Left lobe of liver (tissue), 2 donors: ENCODE data around the gene PRR12. TPM values are rescaled to one million over a fixed set of nuclear protein-coding genes. Genes with fewer than 3 reads are reported as not detected.
"Not testable (repeated sequence)": the region's sequence is repeated elsewhere in the genome, so short reads cannot be mapped to it uniquely, and the experiment has no call there.

Source experiments
- ATAC-seq: fragments of 200-7000 bp; cut with Tn5 transposase; one replicate; pipeline ENCODE4 v1.9.1; 2020; ENCODE audit warnings: mild to moderate bottlenecking, moderate library complexity
- DNase-seq: peaks from one replicate; pipeline ENCODE4 v3.0.0-alpha.2; 2020; ENCODE audit warnings: low spot score
- total RNA-seq: library from RNA; stranded (reverse); gene quantifications from one replicate; pipeline ENCODE4 v1.2.1, GENCODE V29; 2021
- donor health status: DM: no; HTN: no; CAD: no; lungs with moderate emphysema.
- donor health status: DM: no; HTN: yes; CAD: no.

PRR12 gene
- total RNA-seq, 1 donor from 2014 or later: 10.5 TPM

DNA sequence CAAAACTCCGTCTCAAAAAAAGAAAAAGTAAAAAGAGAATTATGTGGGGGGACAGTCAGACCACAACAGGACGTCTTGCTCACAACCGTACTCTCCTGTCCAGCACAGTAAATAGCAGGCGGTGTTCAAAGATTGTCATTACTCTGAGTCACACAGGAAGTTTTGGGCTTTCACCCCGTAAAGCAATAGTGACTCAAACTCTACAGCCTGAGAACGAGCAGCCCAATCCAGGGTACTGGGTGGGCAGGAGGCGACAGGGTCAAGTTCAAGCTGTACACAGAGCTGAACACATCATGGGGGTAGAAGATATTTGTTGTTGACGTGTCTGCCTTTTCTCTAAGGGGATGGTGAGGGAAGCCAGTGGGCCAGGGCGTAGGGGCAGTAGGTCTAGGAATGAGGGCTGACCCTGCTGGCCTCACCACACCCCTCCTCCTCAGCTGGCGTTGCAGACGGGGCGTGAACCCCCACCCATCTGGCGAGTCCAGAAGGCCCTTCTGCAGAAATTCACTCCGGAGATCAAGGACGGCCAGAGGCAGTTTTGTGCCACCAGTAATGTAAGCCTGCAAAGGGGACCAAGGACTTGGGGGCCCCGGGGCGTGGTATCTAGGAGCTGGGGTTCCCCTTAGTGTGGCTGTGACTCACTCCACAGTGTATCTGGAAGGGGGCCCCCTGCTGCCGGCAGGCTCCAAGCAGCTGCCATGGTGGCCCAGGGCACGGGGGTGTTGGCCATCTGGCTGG lies 23.3 kb downstream of the PRR12 start:
- ATAC-seq (no peak), DNase-seq (no peak)

DNA sequence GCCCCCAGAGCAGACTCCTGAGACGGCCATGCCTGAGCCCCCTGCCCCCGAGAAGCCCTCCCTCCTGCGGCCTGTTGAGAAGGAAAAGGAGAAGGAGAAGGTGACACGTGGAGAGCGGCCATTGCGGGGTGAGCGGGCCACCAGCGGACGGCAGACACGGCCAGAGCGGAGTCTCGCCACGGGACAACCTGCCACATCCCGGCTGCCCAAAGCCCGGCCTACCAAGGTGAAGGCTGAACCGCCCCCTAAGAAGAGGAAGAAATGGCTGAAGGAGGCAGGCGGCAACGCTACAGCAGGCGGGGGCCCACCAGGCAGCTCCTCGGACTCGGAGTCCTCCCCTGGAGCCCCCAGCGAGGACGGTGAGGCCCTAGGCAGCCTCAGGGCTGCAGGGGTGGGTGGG lies 24.9 kb downstream of the PRR12 start:
- no peak for ATAC-seq
- no peak for DNase-seq

DNA sequence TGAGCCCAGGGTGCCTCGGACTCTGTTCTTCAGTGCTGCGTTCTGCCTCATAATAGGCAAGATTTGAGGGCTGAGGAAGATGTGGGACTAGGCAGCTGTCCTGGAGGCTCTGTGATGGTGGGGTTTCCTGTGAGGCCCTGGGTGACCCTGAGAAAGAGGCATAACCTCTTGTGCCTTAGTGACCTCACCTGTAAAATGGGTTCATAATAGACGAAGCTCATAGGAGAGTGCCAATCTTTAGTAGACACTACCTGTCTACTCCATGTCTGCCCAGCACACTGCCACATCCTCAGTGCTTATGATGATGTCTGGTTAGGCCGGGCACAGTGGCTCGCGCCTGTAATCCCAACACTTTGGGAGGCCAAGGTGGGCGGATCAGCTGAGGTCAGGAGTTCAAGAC lies 25.6 kb downstream of the PRR12 start:
- DNase-seq (no peak), ATAC-seq (no peak)

DNA sequence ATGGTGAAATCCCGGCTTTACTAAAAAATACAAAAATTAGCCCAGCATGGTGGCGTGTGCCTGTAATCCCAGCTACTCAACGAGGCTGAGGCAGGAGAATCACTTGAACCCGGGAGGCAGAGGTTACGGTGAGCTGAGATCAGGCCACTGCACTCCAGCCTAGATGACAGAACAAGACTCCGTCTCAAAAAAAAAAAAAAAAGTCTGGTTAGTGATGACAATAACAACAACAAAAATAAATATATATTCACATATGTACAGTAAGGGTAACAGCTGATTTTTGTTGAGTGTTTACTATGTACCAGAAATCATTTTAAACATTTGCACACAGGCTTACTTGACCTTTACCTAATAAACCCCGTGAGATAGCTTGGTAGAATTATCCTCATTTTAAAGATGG lies 26.0 kb downstream of the PRR12 start:
- no peak for DNase-seq
- ATAC-seq: no peak

DNA sequence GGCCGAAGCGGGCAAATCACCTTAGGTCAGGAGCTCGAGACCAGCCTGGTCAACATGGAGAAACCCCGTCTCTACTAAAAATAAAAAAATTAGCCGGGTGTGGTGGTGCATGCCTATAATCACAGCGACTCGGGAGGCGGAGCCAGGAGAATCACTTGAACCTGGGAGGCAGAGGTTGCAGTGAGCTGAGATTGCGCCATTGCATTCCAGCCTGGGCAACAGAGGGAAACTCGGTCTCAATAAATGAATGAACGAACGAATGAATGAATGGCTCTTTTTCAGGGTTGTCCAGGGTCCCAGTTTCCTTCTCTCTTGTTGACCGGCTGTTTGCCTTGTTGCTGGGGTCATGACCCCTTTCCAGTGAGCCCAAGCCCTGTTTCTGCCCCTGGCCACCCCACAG lies 26.9 kb downstream of the PRR12 start:
- not testable (repeated sequence) for DNase-seq, ATAC-seq

DNA sequence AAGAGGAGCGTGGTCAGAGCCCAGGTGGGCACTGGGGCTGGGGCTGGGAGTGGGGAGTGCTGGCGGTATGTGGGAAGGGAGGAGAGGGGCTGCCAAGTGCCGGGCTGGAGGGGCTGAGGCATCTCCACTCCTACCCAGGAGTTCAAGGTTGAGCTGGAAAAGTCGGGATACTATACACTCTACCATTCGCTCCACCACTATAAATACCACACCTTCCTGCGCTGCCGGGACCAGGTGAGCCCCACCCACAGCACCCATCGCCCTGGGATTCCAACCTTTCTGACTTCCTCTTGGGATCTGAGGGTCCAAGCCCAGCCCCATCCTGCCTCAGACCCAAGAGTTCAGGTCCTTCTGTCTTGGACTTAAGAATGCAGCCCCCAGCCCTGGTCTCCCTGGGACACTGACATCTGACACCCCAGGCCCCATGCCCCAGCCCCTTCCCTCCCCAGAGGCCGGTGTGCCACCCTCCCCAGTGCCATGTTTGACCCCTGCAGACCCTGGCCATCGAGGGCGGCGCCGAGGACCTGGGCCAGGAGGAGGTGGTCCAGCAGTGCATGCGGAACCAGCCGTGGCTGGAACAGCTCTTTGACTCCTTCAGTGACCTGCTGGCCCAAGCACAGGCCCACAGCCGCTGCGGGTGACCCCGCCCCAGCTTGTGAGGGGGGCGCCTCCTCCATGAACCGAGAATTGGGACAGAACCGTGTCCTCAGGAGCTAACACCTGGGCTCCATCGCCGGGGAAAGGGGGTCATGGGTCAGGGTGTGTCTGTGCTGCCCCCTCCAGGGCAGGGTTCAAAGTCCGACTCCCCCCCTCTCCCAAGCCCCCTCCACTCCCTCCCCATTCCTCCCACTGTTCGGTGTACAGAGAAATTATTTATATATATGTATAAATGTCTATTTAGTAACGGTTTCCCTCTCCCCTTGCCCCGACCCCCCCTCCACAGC lies 34.3 kb downstream of the PRR12 start:
- peak; percentile 30 for ATAC-seq
- DNase-seq: no peak

DNA sequence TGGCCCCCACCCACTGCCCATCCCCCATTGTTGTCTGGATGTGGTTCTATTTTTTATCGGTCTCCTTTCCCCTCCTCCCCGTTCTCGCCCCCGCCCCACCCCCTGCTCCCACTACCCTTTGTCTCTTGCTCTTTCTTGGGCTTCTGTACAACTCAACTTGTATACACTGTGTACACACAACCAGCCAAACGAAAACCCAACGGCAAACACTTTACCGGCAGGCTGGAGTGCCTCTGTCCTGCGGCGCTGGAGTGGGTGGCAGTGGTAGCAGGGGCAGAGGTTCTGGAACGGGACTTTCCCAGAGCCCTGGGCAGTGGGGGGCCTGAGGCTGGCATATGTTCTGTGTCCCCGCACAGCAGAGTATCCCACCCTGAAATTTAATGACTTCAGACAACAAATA lies 35.2 kb downstream of the PRR12 start:
- DNase-seq (no peak), ATAC-seq (no peak)

DNA sequence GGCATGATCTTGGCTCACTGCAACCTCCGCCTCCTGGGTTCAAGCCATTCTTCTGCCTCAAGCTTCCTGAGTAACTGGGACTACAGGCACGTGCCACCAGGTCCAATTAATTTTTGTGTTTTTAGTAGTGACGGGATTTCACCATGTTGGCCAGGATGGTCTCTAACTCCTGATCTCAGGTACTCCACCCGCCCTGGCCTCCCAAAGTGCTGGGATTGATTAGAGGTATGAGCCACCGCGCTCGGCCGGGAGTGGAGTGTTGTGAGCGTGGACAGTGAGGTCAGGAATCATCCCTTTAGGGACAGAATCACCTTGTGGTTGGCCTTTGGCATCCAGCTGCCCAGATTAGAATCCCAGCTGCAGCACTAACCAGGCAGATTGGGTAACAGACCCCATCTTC lies 38.7 kb downstream of the PRR12 start:
- ATAC-seq (no peak), DNase-seq (no peak)

DNA sequence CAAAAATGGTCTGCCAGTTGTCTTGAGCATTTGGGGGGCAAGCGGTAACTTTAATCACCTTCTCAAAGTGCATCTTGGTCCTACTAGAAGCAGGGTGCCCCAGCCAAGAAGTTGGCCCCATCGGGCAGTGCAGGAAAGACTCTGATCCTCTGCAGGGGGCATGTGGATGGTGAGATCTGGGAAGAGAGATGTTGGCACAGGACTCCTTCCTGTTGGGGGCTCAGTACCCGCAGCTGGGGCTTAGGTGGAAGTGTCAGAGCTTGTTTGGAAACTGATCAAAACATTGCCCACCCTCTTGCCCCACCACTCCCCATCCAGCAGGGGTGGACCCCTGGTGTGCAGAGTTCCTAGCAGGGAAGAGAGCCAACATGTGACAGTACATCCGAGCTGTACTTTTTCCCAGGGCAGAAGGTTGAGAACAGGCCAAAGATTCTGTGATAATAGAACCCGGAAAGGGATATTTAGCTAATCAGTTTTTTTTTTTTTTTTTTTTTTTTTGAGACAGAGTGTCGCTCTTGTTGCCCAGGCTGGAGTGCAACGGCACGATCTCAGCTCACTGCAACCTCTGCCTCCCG lies 40.1 kb downstream of the PRR12 start:
- DNase-seq (no peak), ATAC-seq (peak; percentile 46)

DNA sequence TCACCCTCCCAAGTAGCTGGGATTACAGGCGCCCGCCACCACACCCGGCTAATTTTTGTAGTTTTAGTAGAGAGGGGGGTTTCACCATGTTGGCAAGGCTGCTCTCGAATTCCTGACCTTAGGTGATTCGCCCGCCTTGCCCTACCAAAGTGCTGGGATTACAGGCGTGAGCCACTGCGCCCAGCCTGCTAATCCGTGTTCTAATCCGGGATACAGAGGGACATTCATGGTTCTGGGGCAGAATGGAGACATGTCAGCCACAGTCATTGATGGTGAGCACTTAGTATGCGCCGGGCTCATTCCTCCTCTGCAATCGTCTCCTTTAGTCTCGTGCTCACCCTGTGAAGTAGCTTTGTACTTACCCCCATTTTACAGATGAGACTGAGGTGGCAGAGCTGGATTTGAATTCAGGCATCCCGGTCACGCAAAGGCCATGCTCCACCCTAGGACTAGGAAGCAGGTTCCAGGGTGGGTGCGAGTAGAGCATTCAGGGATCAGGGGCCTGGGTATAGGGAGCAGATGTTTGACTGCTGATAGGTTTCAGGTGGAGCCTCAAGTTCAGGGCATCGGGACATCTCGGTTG lies 40.7 kb downstream of the PRR12 start:
- no peak for DNase-seq
- no peak for ATAC-seq

DNA sequence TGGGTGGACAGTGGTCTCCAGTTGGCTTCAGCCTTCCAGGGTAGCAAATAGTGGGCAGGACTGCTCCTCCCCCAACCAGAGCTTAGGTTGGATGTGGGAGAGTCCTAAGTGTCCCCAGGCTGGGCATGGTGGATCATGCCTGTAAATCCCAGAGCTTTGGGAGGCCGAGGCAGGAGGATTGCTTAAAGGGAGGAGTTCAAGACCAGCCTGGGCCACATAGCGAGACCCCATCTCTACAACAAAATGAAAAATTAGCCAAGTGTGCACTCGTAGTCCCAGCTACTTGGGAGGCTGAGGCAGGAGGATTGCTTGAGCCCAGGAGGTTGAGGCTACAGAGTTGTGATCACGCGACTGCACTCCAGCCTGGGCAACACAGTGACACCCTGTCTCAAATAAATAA lies 41.6 kb downstream of the PRR12 start:
- DNase-seq: no peak
- ATAC-seq: no peak

DNA sequence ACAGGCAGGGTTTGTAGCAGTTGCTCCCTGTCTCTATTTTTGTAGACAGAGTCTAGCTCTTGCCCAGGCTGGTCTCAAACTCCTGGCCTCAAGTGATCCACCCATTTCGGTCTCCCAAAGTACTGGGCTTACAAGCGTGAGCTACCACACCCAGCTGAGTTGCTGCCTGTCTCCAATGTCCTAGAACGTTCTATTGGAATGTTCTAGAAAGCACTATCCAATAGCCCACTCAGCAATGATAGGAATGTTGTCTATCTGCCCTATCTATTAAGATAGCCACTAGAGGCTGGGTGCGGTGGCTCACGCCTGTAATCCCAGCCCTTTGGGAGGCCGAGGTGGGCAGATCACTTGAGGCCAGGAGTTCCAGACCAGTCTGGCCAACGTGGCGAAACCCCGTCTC lies 42.3 kb downstream of the PRR12 start:
- not testable (repeated sequence) for ATAC-seq, DNase-seq

DNA sequence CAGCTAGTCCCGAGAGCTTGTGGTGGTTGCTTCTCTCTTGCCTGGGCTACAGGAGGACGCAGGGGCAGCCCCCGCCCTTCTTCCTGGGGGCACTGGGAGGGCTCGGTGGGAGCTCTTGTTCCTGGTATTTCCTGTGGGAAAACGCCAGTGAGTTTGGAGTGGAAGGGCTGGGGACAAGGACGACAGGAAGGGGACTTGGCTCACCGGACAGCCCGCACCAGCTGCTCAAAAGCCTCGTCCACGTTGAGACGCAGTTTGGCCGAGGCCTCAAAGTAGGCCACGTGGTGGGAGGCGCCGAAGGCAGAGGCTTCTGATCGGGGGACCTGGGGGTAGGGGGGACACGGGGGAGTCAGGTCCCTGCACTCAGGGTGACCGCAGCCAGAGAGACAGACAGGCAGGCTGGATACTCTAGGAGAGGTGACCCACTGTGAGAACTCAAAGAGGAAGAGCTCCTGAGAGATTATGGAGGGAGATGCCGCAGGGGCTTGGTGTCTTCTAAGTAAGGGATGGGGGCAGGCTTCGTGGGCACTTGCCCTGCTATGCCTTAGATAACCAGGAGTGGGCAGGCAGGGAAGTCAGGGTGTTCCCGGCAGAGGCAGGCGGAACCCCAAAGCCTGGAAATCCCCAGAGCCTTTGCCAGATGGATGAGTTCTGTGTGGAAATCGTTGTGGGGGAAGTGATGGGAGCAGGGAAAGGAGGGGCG lies 44.7 kb downstream of the PRR12 start:
- no peak for DNase-seq
- ATAC-seq: no peak

DNA sequence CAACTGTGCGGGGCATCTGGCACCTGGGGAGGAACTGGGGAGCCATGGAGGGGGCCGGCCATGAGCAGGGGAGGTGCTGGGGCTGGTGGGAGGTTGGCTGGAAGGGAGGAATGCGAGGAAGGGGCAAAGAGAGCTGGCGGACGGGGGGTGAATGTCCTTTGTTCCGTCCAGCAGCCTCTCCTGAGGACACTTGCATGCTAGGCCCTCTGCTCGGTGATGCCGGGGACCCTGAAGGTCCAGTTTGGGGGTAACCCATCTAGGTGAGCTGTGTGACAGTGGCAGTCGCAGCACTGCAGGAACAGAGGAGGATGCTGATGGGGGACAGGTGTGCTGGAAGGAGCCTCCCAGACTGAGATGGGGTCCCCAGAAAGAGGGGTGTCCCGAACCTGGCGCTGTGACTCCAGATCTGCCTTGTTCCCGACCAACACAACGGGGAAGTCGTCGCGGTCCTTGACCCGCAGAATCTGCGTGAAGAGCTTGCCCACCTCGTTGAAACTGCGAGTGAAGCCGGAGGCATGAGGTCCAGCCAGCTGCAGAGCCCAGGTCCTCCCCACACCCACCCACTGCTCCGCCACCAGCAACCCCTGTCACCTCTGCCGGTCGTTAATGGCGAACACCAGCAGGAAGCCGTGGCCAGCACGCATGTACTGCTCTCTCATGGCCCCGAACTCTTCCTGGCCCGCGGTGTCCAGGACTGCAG lies 45.4 kb downstream of the PRR12 start:
- DNase-seq (no peak), ATAC-seq (no peak)

DNA sequence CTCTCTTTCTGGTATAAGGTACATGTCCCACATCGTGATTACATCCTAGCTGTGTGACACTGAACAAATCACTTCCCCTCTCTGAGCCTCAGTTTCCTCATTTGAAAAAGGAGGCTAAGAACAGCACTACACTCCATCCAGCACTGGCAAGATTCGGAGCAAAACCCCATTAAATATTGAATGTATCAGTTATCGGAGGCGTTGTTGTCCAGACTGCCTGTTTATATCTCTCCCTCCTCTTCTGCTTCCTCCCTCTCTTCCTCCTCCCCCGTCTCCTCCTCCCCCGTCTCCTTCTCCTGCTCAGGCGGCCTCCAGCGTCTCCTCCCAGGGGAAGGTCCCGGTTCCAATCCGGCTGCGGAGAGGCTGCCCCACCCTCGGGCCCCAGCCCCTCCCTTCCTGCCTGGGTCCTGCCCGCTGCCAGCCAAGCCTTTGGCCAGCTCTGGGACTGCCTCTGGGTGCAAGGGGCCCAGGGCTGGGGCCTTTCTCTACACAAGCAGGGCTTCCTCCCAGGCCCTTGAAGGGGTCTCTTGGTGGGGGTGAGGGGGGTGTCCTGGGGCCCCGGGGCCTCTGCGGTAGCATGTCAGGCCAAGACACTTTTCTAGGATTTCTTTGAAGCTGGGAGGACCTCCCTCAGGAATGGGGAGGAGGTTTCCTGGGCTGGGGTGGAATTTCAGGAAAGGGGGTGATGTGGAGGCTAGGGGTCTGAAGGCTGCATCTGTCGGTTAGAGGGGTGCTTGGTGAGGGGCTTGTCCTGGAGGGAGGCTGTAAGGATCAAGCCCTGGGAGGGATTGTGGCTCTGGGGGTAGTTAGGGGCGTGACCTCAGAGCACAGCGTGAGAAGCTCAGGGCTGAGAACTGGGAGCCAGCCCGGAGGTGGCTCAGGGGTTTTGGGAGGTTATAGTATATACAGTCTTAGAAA lies 47.1 kb downstream of the PRR12 start:
- ATAC-seq: no peak
- peak; percentile 65 for DNase-seq

DNA sequence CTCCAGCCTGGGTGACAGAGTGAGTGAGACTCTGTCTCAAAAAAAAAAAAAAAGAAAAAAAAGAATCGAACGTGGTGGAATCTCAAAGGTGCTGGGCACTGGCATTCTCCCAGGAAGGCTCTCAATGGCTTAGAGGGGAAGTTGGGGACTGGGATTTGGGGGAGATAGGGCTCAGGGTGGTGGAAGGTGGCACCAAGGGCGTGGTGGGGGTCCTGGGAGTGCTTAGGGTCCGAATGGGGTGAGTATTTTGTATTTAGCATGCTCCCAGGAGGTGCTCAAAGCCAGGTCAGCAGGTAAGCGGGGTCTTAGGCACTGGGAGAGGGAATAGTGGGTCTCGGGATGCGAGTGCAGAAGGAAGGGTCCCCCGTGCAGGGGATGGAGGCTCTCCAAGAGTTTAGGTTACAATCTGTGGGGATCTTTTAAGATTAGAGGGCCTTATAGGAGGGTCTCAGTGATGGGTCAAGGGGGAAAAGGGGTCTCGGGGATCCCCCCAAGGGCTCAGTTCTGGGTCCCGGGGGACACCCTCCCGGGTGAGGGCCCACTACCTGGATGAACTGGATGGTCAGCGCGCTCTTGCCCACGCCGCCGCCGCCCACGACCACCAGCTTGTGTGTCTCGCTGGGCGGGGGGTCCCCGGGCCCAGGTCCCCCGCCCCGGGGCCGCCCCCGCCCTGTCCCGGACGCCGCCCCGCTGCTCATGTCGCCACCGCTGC lies 48.6 kb downstream of the PRR12 start:
- no peak for DNase-seq
- no peak for ATAC-seq

DNA sequence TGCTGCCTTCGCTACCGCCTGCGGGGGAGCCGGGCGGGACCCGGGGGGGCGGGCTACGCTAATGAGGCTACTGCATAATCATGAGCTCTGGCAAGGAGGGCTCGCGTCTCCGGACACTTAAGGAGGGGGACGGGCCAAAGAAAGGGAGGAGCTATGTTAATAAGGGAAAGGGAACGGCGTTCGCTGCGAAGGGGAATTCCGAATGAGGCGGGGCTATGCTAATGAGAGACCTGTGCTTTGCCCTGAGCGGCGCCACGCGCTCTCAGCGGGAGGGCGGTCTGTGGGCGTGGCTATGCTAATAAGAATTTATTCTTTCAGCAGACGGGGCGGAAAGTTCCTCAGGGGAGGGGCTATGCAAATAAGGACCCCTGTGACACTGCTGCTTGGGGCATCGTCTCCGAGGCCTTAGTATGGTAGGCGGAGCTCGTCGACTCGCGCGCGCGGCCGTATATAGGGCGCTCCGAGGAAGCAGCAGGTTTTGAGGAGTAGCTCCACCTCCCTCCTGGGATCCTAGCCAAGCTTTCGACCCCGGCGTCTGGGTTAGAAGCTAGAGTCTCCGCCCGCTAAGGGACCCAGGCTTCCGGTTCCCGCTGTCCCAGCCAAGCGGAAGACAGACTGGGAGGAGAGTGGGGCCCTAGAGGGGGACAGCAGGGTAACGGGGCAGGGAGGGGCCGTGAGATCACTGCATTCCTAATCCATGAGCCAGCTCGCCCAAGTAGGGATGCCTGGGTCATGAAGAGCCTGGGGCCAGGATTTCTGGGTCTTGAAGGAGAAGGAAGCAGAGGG lies 49.3 kb downstream of the PRR12 start, which contains the start of gene RRAS:
Gene RRAS, minus strand, starts transcription at position 31 of the 786 bp plus-strand sequence. CDS start 45 bp downstream, outside the sequence.
- DNase-seq (peak; percentile 100), ATAC-seq (peak; percentile 71)
